Measurements from ENCODE around the gene RXRB. TPM values are rescaled to one million over a fixed set of nuclear protein-coding genes. Genes with fewer than 3 reads are reported as not detected.
A peak's percentile ranks its signal among the peaks of the same experiment; 100 is the strongest.

RXRB gene
- total and polyA plus RNA-seq, 2 of the 13 experiments (the other 11 are each of a cell fraction or from before 2014, with no cell fraction given), result 26.7 to 55.7 TPM

GRCh38 chr6:33248932-33249731 is 48.7 kb upstream of the RXRB start (continued):
- TF ChIP-seq, protein P1, sequence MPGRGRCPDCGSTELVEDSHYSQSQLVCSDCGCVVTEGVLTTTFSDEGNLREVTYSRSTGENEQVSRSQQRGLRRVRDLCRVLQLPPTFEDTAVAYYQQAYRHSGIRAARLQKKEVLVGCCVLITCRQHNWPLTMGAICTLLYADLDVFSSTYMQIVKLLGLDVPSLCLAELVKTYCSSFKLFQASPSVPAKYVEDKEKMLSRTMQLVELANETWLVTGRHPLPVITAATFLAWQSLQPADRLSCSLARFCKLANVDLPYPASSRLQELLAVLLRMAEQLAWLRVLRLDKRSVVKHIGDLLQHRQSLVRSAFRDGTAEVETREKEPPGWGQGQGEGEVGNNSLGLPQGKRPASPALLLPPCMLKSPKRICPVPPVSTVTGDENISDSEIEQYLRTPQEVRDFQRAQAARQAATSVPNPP (CRISPR knock-in tag; IDR thresholded peaks at IDR 0.05), result peak; percentile 80; the same call in 1 of the 2 replicates
- TF ChIP-seq, protein P2, sequence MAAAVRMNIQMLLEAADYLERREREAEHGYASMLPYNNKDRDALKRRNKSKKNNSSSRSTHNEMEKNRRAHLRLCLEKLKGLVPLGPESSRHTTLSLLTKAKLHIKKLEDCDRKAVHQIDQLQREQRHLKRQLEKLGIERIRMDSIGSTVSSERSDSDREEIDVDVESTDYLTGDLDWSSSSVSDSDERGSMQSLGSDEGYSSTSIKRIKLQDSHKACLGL (CRISPR knock-in tag; IDR thresholded peaks at IDR 0.05), result no peak; the same call in 1 of the 2 replicates
- TF ChIP-seq HOXA5 (CRISPR knock-in tag; IDR thresholded peaks at IDR 0.05) (no peak), MED13 (CRISPR knock-in tag; IDR thresholded peaks at IDR 0.05) (peak; percentile 87), KLF12 (CRISPR knock-in tag; IDR thresholded peaks at IDR 0.05; ENCODE audit: borderline replicate concordance) (no peak), PAX8 (CRISPR knock-in tag; IDR thresholded peaks at IDR 0.05; ENCODE audit: borderline replicate concordance) (0 out of 2 replicates have a peak, but pooled peaks have one; percentile 61), BRCA1 (CRISPR knock-in tag; IDR thresholded peaks at IDR 0.05) (no peak), ZNF263 (CRISPR knock-in tag; IDR thresholded peaks at IDR 0.05) (no peak), SKI (IDR thresholded peaks at IDR 0.05; ENCODE audit: partially characterized antibody) (peak; percentile 63), ZNF124 (CRISPR knock-in tag; IDR thresholded peaks at IDR 0.05) (no peak), ZFP1 (CRISPR knock-in tag; IDR thresholded peaks at IDR 0.05) (no peak), CHD2 (IDR thresholded peaks at IDR 0.05; ENCODE audit: low read depth, low read length) (no peak), ZNF34 (CRISPR knock-in tag; IDR thresholded peaks at IDR 0.05; ENCODE audit: borderline replicate concordance) (peak; percentile 89; the same call in 1 of the 2 replicates), GMEB1 (CRISPR knock-in tag; IDR thresholded peaks at IDR 0.05; ENCODE audit: borderline replicate concordance) (peak; percentile 79), DNMT3B (CRISPR knock-in tag; conservative IDR thresholded peaks at IDR 0.05) (peak; percentile 65), SIX4 (CRISPR knock-in tag; IDR thresholded peaks at IDR 0.05) (peak; percentile 14; the same call in 1 of the 2 replicates)
- TF ChIP-seq, protein P3, sequence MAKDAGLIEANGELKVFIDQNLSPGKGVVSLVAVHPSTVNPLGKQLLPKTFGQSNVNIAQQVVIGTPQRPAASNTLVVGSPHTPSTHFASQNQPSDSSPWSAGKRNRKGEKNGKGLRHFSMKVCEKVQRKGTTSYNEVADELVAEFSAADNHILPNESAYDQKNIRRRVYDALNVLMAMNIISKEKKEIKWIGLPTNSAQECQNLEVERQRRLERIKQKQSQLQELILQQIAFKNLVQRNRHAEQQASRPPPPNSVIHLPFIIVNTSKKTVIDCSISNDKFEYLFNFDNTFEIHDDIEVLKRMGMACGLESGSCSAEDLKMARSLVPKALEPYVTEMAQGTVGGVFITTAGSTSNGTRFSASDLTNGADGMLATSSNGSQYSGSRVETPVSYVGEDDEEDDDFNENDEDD (CRISPR knock-in tag; IDR thresholded peaks at IDR 0.05; ENCODE audit: borderline replicate concordance), result peak; percentile 45; the same call in 1 of the 2 replicates
- TF ChIP-seq, protein P4, sequence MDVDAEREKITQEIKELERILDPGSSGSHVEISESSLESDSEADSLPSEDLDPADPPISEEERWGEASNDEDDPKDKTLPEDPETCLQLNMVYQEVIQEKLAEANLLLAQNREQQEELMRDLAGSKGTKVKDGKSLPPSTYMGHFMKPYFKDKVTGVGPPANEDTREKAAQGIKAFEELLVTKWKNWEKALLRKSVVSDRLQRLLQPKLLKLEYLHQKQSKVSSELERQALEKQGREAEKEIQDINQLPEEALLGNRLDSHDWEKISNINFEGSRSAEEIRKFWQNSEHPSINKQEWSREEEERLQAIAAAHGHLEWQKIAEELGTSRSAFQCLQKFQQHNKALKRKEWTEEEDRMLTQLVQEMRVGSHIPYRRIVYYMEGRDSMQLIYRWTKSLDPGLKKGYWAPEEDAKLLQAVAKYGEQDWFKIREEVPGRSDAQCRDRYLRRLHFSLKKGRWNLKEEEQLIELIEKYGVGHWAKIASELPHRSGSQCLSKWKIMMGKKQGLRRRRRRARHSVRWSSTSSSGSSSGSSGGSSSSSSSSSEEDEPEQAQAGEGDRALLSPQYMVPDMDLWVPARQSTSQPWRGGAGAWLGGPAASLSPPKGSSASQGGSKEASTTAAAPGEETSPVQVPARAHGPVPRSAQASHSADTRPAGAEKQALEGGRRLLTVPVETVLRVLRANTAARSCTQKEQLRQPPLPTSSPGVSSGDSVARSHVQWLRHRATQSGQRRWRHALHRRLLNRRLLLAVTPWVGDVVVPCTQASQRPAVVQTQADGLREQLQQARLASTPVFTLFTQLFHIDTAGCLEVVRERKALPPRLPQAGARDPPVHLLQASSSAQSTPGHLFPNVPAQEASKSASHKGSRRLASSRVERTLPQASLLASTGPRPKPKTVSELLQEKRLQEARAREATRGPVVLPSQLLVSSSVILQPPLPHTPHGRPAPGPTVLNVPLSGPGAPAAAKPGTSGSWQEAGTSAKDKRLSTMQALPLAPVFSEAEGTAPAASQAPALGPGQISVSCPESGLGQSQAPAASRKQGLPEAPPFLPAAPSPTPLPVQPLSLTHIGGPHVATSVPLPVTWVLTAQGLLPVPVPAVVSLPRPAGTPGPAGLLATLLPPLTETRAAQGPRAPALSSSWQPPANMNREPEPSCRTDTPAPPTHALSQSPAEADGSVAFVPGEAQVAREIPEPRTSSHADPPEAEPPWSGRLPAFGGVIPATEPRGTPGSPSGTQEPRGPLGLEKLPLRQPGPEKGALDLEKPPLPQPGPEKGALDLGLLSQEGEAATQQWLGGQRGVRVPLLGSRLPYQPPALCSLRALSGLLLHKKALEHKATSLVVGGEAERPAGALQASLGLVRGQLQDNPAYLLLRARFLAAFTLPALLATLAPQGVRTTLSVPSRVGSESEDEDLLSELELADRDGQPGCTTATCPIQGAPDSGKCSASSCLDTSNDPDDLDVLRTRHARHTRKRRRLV (CRISPR knock-in tag; IDR thresholded peaks at IDR 0.05), result 0 out of 2 replicates have a peak, but pooled peaks have one; percentile 66
